AML-193 (cell line): ENCODE results near the gene ELF5.
A peak's percentile ranks its signal among the peaks of the same experiment; 100 is the strongest.

Experiments used
- DNase-seq, 2 experiments: peaks; one replicate each; lab custom pipeline; 2025; lab: John Stamatoyannopoulos, UW

The ELF5 gene

GRCh38 chr11:34521265-34521664 is 7.7 kb upstream of the ELF5 start:
- no peak for DNase-seq

GRCh38 chr11:34519595-34520235 is 6.1 kb upstream of the ELF5 start:
- no peak for DNase-seq

GRCh38 chr11:34516247-34517040 is 2.9 kb upstream of the ELF5 start:
- no peak for DNase-seq

- no peak for DNase-seq
Measured at GRCh38 chr11:34514597-34514996, 1.0 kb upstream of the ELF5 start.

- DNase-seq: peak; percentile 31 to 59
Measured at GRCh38 chr11:34512840-34513681, 533 bp downstream of the ELF5 start.

GRCh38 chr11:34510673-34511072 is 2.9 kb downstream of the ELF5 start:
- no peak for DNase-seq

GRCh38 chr11:34510218-34510617 is 3.4 kb downstream of the ELF5 start:
- no peak for DNase-seq

- DNase-seq: peak in 1 of 2 experiments; percentile 3
Measured at GRCh38 chr11:34509336-34509876, 4.2 kb downstream of the ELF5 start.

- DNase-seq: no peak
Measured at GRCh38 chr11:34508524-34508923, 5.1 kb downstream of the ELF5 start.

GRCh38 chr11:34507610-34508009 is 6.0 kb downstream of the ELF5 start:
- no peak for DNase-seq

GRCh38 chr11:34507156-34507555 is 6.4 kb downstream of the ELF5 start:
- DNase-seq: no peak

- DNase-seq: no peak
Measured at GRCh38 chr11:34505874-34506273, 7.7 kb downstream of the ELF5 start.

GRCh38 chr11:34502949-34503348 is 10.6 kb downstream of the ELF5 start:
- DNase-seq: no peak

- no peak for DNase-seq
Measured at GRCh38 chr11:34501949-34502348, 11.6 kb downstream of the ELF5 start.

- DNase-seq: peak; percentile 67 to 81
Measured at GRCh38 chr11:34501500-34501899, 12.1 kb downstream of the ELF5 start.

GRCh38 chr11:34499719-34500500 is 13.7 kb downstream of the ELF5 start:
- DNase-seq: no peak

GRCh38 chr11:34495724-34496377 is 17.7 kb downstream of the ELF5 start:
- DNase-seq: no peak

- no peak for DNase-seq
Measured at GRCh38 chr11:34495239-34495723, 18.3 kb downstream of the ELF5 start.

- no peak for DNase-seq
Measured at GRCh38 chr11:34493926-34494595, 19.5 kb downstream of the ELF5 start.

- DNase-seq: no peak
Measured at GRCh38 chr11:34493468-34493867, 20.1 kb downstream of the ELF5 start.
